Osteocyte (in vitro differentiated cells): Measurements from ENCODE around the gene GTPBP1. TPM values are rescaled to one million over a fixed set of nuclear protein-coding genes. Genes with fewer than 3 reads are reported as not detected.

Source experiments
- DNase-seq: peaks from one replicate; pipeline ENCODE4 v3.0.0; 2021; ENCODE audit warnings: mixed read lengths; ENCODE audit not compliant: unreplicated experiment; ENCODE audit errors: extremely low spot score
- H3K27ac Mint-ChIP-seq: one replicate; pipeline ENCODE4 v1.8.0; 2021; ENCODE audit warnings: mild to moderate bottlenecking, mixed read lengths; ENCODE audit not compliant: unreplicated experiment
- H3K27me3 Mint-ChIP-seq: one replicate; pipeline ENCODE4 v1.8.0; 2021; ENCODE audit warnings: mixed read lengths; ENCODE audit not compliant: unreplicated experiment
- H3K36me3 Mint-ChIP-seq: one replicate; pipeline ENCODE4 v1.8.0; 2021; ENCODE audit warnings: mixed read lengths; ENCODE audit not compliant: unreplicated experiment
- H3K4me1 Mint-ChIP-seq: one replicate; pipeline ENCODE4 v1.8.0; 2021; ENCODE audit warnings: mixed read lengths; ENCODE audit not compliant: unreplicated experiment
- H3K4me3 Mint-ChIP-seq: one replicate; pipeline ENCODE4 v1.8.0; 2021; ENCODE audit warnings: mild to moderate bottlenecking, moderate library complexity, mixed read lengths; ENCODE audit not compliant: unreplicated experiment
- H3K9me3 Mint-ChIP-seq: one replicate; pipeline ENCODE4 v1.8.0; 2021; ENCODE audit warnings: mixed read lengths; ENCODE audit not compliant: unreplicated experiment
- total RNA-seq: library from RNA; stranded (reverse); gene quantifications from 2 replicates; pipeline ENCODE4 v1.2.1, GENCODE V29; 2021
- TF ChIP-seq, protein P1 (sequence below): fragments of 200-600 bp; sonication (generic); IDR thresholded peaks from 2 replicates; pipeline ENCODE4 v1.5.0; 2021; ENCODE audit warnings: antibody characterized with exemption, mild to moderate bottlenecking, moderate library complexity

The GTPBP1 gene
- total RNA-seq, 1 donor from 2014 or later, result 68.8 TPM

DNA sequence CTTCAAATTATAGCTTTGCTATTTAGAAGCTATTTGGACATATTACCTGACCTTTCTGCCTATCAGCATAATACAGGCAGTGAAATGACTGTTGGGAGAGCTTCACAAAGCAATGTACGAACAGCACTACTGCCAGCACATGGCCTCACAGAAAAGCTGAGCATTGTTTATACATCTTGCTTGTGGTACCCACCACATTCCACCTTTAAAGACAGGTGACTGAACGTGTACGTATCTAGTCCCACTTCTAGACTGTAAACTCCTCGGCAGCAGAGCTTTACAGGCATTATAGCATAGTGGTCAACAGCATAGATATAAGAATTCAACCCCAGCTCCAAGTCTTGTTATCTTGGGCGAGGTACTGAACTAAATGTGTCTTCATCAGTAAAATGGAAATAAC is 6.6 kb upstream of the GTPBP1 start:
- DNase-seq, result no peak
- no peaks in the 10 kb centered on the region for H3K9me3 Mint-ChIP-seq
- peak overlapping the region; percentile 91 for H3K4me3 Mint-ChIP-seq
- H3K27ac Mint-ChIP-seq, result peak overlapping the region; percentile 94
- H3K36me3 Mint-ChIP-seq, result peaks cover 6% of the 10 kb centered on the region
- peaks cover 54% of the 10 kb centered on the region for H3K4me1 Mint-ChIP-seq
- TF ChIP-seq, protein P1, sequence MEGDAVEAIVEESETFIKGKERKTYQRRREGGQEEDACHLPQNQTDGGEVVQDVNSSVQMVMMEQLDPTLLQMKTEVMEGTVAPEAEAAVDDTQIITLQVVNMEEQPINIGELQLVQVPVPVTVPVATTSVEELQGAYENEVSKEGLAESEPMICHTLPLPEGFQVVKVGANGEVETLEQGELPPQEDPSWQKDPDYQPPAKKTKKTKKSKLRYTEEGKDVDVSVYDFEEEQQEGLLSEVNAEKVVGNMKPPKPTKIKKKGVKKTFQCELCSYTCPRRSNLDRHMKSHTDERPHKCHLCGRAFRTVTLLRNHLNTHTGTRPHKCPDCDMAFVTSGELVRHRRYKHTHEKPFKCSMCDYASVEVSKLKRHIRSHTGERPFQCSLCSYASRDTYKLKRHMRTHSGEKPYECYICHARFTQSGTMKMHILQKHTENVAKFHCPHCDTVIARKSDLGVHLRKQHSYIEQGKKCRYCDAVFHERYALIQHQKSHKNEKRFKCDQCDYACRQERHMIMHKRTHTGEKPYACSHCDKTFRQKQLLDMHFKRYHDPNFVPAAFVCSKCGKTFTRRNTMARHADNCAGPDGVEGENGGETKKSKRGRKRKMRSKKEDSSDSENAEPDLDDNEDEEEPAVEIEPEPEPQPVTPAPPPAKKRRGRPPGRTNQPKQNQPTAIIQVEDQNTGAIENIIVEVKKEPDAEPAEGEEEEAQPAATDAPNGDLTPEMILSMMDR, result no peak
- no peaks in the 10 kb centered on the region for H3K27me3 Mint-ChIP-seq

- Mint-ChIP-seq H3K9me3 (no peaks in the 10 kb centered on the region), H3K27ac (peak overlapping the region; percentile 94), H3K4me3 (peak overlapping the region; percentile 91), H3K27me3 (no peaks in the 10 kb centered on the region), H3K4me1 (peaks cover 55% of the 10 kb centered on the region), H3K36me3 (peaks cover 2% of the 10 kb centered on the region)
- TF ChIP-seq, protein P1, result peak; percentile 14
- no peak for DNase-seq
These were observed 6.0 kb upstream of the GTPBP1 start for GRCh38 chr22:38699784-38700183.

DNA sequence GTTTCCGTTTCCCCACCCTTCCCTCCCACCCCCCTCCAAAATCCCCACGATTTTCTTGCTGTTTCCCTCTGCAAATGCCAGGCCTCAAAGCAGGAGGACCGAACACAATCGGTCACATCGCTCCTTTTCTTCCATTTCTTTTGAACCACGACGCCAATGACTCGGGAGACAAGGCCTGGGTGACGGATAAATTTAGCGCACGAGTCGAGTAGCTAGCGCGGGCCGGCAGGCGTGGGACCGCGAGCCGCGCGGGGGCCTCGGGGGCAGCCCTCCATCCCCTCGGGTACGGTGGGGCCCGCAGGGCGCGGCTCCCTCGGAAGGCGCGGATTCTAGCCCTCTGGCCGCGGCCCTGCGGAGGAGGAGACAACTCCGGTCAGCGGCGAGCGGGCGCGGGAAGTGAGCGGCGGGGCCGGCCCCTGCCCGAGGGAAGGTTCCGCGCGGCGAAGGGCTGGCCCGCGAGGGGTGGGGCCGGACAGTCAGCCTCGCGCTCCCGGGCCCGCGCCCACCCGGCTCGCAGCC is 5.4 kb upstream of the GTPBP1 start:
- Mint-ChIP-seq H3K36me3 (peaks cover 1% of the 10 kb centered on the region), H3K27ac (peak overlapping the region; percentile 94), H3K9me3 (no peaks in the 10 kb centered on the region), H3K4me1 (peaks cover 56% of the 10 kb centered on the region), H3K27me3 (no peaks in the 10 kb centered on the region), H3K4me3 (peak overlapping the region; percentile 91)
- TF ChIP-seq, protein P1, result no peak
- no peak for DNase-seq

DNA sequence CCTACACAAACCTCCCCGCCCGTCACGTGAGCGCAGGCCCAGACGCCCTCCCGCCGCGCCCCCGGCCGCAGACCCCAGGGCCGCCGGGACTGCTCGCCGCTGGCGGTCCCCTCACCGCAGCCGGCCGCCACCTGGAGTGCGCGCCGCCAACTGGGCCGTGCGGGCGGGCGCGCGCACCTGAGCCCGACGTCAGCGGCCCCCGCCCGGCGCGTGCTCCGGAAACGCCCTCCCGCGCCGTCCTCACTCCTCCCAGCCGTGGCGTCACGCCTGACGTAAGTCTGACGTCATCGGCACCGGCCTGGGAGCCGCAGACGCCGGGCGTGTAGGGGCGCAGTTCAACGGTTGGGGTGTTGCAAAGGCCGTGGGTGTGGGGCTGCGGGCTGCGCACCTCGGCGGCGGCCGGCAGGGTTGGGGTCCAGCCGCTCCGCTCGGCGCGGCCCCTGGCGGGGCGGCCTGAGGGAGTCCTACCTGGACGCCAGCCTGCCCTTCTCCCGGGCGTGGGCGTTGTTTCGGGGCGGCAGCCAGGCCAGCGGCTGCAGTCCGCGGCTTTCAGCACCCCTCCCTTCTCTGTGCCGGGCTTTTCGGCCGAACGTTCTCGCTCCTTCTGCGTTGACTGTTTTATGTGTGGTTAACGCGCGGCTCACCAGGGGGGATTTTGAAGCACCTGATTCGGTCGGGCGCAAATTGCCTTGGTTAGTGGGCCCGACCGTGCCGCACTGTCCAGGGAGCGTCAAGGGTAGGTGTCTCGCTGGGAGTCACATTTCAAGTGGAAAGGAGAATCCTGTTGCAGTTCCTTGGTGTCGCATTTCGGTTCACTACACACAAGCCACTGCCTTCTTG is 4.7 kb upstream of the GTPBP1 start, which contains the start of gene JOSD1:
Gene JOSD1 (minus strand): TSS at position 155 of the 840 bp plus-strand sequence. CDS start 956 bp downstream, outside the sequence.
- Mint-ChIP-seq H3K9me3 (no peaks in the 10 kb centered on the region), H3K36me3 (peaks cover 1% of the 10 kb centered on the region), H3K4me1 (peaks cover 55% of the 10 kb centered on the region), H3K4me3 (peak within 1 kb of the TSS; percentile 91), H3K27me3 (no peaks in the 10 kb centered on the region), H3K27ac (peak within 1 kb of the TSS; percentile 97)
- peak; percentile 97 for DNase-seq
- TF ChIP-seq, protein P1, result no peak

GRCh38 chr22:38704654-38705234 is 1.0 kb upstream of the GTPBP1 start:
- Mint-ChIP-seq H3K27ac (peak overlapping the region; percentile 94), H3K4me1 (peaks cover 46% of the 10 kb centered on the region), H3K9me3 (no peaks in the 10 kb centered on the region), H3K27me3 (no peaks in the 10 kb centered on the region), H3K36me3 (no peaks in the 10 kb centered on the region), H3K4me3 (peak overlapping the region; percentile 75)
- no peak for DNase-seq
- TF ChIP-seq, protein P1, result no peak
